HG03175 (cell line): ENCODE data around the gene LIPN.

ENCODE experiments used
- ATAC-seq: cut with Tn5 transposase; IDR thresholded peaks from one replicate; pipeline ENCODE4 v1.9.1; 2021; ENCODE audit warnings: mild to moderate bottlenecking, moderate library complexity; ENCODE audit not compliant: unreplicated experiment

Gene LIPN

DNA sequence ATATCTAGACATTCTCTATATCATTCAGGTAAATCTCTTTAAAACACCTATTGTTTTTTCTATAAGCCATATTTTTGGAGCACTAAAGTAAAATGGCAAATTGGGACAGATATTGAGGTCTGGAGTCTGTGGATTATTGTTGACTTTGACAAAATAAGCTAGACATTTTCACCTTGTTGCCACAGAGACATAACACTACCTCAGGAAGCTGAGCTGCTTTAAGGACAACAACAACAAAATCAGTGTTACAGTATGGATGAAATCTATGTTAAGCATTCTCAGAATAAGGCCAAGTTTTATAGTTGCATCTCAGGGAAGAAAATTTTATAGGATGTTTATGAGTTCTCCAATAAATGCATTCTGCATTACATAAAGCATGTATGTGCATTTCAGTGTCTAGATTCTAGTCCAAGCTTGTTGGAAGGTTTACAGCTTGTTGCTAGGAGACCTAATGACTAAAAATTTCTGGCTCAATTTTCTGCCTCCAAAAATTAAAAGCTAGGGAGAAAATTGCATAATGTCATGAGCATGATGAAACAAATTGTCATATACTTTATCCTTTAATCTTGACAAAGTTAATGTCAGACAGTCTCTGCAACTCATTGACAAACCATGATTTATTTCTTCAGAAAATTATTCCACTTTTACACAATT lies 61.1 kb downstream of the LIPN start:
- no peak for ATAC-seq

DNA sequence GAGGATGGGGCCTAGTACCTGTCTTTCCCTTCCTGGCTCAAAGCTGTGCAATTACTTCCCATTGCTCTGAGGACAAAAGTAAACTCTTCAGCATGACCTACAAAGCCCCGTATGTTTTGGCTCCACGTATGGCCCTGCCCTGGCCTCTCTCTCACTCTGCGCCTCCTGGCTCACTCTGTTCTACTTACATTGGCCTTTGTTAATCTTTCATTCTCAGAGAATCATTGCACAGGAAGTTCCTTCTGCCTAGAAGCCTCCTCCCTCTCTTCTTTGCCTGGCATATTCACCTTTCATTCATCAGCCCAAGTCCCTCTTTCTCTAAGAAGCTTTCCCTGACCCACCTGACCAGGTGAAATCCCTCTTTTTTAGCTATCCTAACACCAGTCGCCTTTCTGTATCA lies 66.6 kb downstream of the LIPN start:
- ATAC-seq: no peak

DNA sequence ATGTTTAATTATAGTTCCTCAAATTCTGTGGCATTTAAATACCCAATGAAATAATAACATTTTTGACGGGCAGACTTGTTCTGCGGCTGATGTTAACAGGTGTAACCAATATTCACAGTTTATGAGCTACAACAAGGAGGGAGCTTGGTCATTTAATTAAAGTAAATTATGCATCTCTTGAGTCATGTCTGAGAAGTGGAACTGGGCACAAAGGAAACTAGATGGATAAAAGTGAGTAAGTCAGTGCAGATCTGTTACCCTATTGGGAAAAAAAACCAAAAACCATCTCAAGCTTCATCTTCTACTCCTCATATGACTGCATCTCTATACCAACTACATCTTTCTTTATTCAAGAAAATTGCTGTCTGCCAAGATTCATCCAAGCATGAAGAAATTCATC lies 67.9 kb downstream of the LIPN start:
- ATAC-seq: no peak

DNA sequence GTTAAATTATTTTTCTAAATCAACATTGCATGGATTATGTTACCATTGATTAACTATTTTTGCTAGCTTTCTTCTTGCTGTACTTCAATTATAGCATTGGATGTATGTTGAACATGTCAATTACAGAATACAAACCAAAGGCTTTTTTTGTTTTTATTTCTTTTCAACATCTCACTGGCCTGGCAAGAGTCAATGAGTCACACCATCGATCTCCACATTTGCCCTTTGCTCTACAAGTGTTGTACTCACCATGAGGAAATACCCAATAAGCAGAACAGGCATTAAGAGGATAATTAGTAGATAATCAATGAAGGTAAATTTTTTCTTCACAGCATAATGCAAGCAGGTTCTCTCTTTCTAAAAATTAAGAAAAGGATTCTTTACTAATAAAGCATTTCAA lies 68.5 kb downstream of the LIPN start:
- no peak for ATAC-seq
